Uterus (tissue), 4 donors: ENCODE measurements around the gene FITM1. TPM values are rescaled to one million over a fixed set of nuclear protein-coding genes. Genes with fewer than 3 reads are reported as not detected.

ENCODE experiments used
- DNase-seq, 2 donors: peaks; one replicate each; pipeline ENCODE4 v3.0.0-alpha.2; 2019 to 2020
- H3K27ac ChIP-seq, 2 donors: fragments of 200-600 bp; sonication (generic); 1 replicate in 1 of 2; 2 replicates in 1 of 2; pipeline ENCODE4 v1.5.1; 2016 to 2018
- H3K27me3 ChIP-seq, 2 donors: fragments of 200-600 bp; sonication (generic); one replicate each; pipeline ENCODE4 v1.5.1; 2018 to 2019; ENCODE audit warnings: control low read depth in 1 of 2
- H3K36me3 ChIP-seq, 2 donors: fragments of 200-600 bp; sonication (generic); one replicate each; pipeline ENCODE4 v1.5.1; 2019; ENCODE audit warnings: control low read depth in 1 of 2
- H3K4me1 ChIP-seq, 2 donors: fragments of 200-600 bp; sonication (generic); one replicate each; pipeline ENCODE4 v1.5.1; 2018 to 2019; ENCODE audit warnings: control low read depth in 1 of 2
- H3K4me3 ChIP-seq, 2 donors: fragments of 200-600 bp; sonication (generic); 1 replicate in 1 of 2; 2 replicates in 1 of 2; pipeline ENCODE4 v1.5.1; 2018 to 2019; ENCODE audit warnings: mild to moderate bottlenecking in 1 of 2
- H3K9me3 ChIP-seq, 2 donors: fragments of 200-600 bp; sonication (generic); one replicate each; pipeline ENCODE4 v1.5.1; 2019; ENCODE audit warnings: control low read depth in 1 of 2
- CTCF ChIP-seq, 4 experiments: fragments of 200-600 bp in 2 of 4; fragments of 450-650 bp in 2 of 4; sonication (generic) in 2 of 4; IDR thresholded peaks; one replicate each; pipeline ENCODE4 v1.5.1; 2016 to 2019; ENCODE audit warnings: antibody characterized with exemption in 4 of 4, mild to moderate bottlenecking in 2 of 4, moderate library complexity in 1 of 4
- POLR2A ChIP-seq, 2 donors: fragments of 450-650 bp; IDR thresholded peaks; one replicate each; pipeline ENCODE4 v1.6.1; 2016; ENCODE audit warnings: antibody characterized with exemption in 2 of 2, mild to moderate bottlenecking in 1 of 2, moderate library complexity in 1 of 2
- intact Hi-C: fragments of 100-400 bp; cut with DNase I; formaldehyde crosslinking; loops from one replicate; pipeline ENCODE4 v1.15.1; 2023; ENCODE audit warnings: low total_unique reads
- total RNA-seq, 4 donors: library from RNA; depleted of rRNA in 3 of 4; stranded (reverse); fragments of >200 nt in 3 of 4; gene quantifications; one replicate each; pipeline versions ENCODE4 v1.1.0 to v1.2.4, GENCODE V29; 2014 to 2023
- donor health status: DM: yes; HTN: yes; CAD: no.

Gene FITM1
- total RNA-seq, 4 donors from 2014 or later: 0.48 to 2.4 (median 1.3) TPM; not detected in 1

GRCh38 chr14:24083462-24083861 lies 47.0 kb upstream of the FITM1 start:
- no peaks in the 10 kb centered on the region for H3K36me3 ChIP-seq
- DNase-seq: no peak
- TF ChIP-seq POLR2A (IDR thresholded peaks at IDR 0.05): no peak
- no peak for TF ChIP-seq CTCF (IDR thresholded peaks at IDR 0.05)
- H3K4me3 ChIP-seq: no peak overlapping the region
- no peaks in the 10 kb centered on the region for H3K9me3 ChIP-seq
- H3K27me3 ChIP-seq: no peaks in the 10 kb centered on the region
- no peaks in the 10 kb centered on the region for H3K4me1 ChIP-seq
- intact Hi-C loops: no loop called here
- no peak overlapping the region for H3K27ac ChIP-seq

DNA sequence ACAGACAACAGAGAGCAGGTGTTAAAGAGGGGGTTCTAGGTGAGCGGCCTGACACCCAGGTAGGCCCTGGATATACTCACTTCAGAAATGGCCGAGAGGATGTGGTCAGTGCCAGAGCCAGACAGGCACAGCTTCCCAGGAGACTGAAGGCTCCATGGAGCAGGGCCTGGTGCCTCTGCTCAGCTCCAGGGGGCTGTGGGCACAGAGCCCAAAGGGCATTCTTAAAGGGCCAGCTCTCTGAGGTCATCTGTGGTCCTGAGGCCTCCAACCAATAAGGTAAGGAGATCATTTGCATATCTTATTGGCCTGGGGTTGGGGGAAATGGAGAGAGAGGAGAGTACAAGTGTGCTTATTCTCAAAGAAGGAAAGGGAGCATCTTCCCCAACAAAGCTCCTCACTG lies 46.0 kb upstream of the FITM1 start:
- no peaks in the 10 kb centered on the region for H3K4me1 ChIP-seq
- intact Hi-C loops: no loop called here
- no peak for TF ChIP-seq CTCF (IDR thresholded peaks at IDR 0.05)
- TF ChIP-seq POLR2A (IDR thresholded peaks at IDR 0.05): no peak
- no peak overlapping the region for H3K27ac ChIP-seq
- no peak overlapping the region for H3K4me3 ChIP-seq
- H3K9me3 ChIP-seq: no peaks in the 10 kb centered on the region
- H3K27me3 ChIP-seq: no peaks in the 10 kb centered on the region
- DNase-seq: no peak
- H3K36me3 ChIP-seq: no peaks in the 10 kb centered on the region

GRCh38 chr14:24085215-24085614 lies 45.2 kb upstream of the FITM1 start:
- Histone ChIP-seq H3K36me3 (no peaks in the 10 kb centered on the region), H3K4me1 (no peaks in the 10 kb centered on the region), H3K4me3 (no peak overlapping the region), H3K9me3 (no peaks in the 10 kb centered on the region), H3K27me3 (no peaks in the 10 kb centered on the region), H3K27ac (no peak overlapping the region)
- intact Hi-C loops: no loop called here
- TF ChIP-seq CTCF (IDR thresholded peaks at IDR 0.05) (no peak), POLR2A (IDR thresholded peaks at IDR 0.05) (no peak)
- DNase-seq: no peak

DNA sequence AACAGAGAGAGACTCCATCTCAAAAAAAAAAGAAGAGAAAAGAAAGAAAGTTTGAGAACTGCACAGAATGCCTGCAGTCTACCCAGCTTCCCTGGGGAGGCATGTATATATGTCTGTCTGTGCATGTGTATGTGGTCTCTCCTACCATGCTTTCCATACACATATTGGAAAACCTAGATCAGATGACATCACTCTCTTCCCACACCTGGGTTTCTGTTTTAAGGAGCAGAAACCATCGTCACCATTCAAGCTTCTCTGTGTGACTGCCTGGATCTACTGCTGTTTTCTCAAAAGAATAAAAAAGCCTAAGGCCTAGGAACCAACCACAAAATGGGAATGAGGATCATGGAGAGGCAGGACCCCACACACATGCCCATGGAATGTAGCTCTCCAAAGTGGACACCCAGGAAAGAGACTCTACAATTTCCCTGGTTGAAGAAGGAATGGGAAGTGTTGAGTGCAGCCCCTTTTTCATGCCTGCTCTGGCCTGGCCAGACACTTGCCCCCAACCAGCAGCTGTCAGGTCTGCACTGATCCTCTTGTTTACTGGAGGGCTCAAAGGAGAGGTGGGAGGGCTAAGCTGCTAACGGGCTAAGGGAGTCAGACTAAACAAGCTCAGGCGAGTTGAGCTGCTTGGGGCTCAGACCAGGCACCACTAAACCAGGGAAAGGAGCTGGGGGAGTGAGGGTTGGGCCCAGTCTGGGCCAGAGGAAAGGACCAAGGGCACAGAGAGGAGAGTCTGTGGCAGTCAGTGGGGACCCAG lies 44.1 kb upstream of the FITM1 start:
- no peaks in the 10 kb centered on the region for H3K9me3 ChIP-seq
- no peaks in the 10 kb centered on the region for H3K4me1 ChIP-seq
- DNase-seq: no peak
- TF ChIP-seq CTCF (IDR thresholded peaks at IDR 0.05) (no peak), POLR2A (IDR thresholded peaks at IDR 0.05) (no peak)
- H3K27ac ChIP-seq: no peak overlapping the region
- H3K36me3 ChIP-seq: no peaks in the 10 kb centered on the region
- intact Hi-C loops: no loop called here
- no peak overlapping the region for H3K4me3 ChIP-seq
- H3K27me3 ChIP-seq: no peaks in the 10 kb centered on the region

- no peak for TF ChIP-seq POLR2A (IDR thresholded peaks at IDR 0.05)
- TF ChIP-seq CTCF (IDR thresholded peaks at IDR 0.05): no peak
- Histone ChIP-seq H3K9me3 (no peaks in the 10 kb centered on the region), H3K27ac (no peak overlapping the region), H3K4me3 (no peak overlapping the region), H3K4me1 (no peaks in the 10 kb centered on the region), H3K36me3 (no peaks in the 10 kb centered on the region), H3K27me3 (no peaks in the 10 kb centered on the region)
- no peak for DNase-seq
- intact Hi-C loops: no loop called here
These were observed 43.5 kb upstream of the FITM1 start for GRCh38 chr14:24087004-24087403.
